H1 (cell line): ENCODE data around the gene FGF14. TPM values are rescaled to one million over a fixed set of nuclear protein-coding genes. Genes with fewer than 3 reads are reported as not detected.

Experiments
- CTCF ChIA-PET: fragments of 300-600 bp; sonication (Branson Sonifier 250); formaldehyde crosslinking; loops from one replicate; lab custom pipeline; 2021; ENCODE audit not compliant: partially characterized antibody; lab: Charles Lee
- POLR2A ChIA-PET: fragments of 300-600 bp; sonication (Branson Sonifier 250); formaldehyde crosslinking; loops from one replicate; lab custom pipeline; 2021; ENCODE audit warnings: inconsistent platforms; ENCODE audit not compliant: partially characterized antibody; lab: Charles Lee
- DNase-seq, 2 experiments: peaks; one replicate each; pipeline versions ENCODE4 v3.0.0 to v3.0.0-alpha.2; 2010 to 2022; ENCODE audit warnings: low spot score in 2 of 2, low read depth in 1 of 2, mixed read lengths in 1 of 2
- FAIRE-seq: peaks from 2 replicates; lab custom pipeline; 2011; peaks lifted over from hg19 to GRCh38; lab: Jason Lieb, UNC
- H2AFZ ChIP-seq: 2 replicates; pipeline ENCODE4 v1.8.1; 2012; ENCODE audit warnings: low read length, inconsistent platforms
- H2AK5ac ChIP-seq: 2 replicates; pipeline ENCODE4 v1.6.1; 2013; ENCODE audit warnings: low read depth, low read length
- H2BK120ac ChIP-seq: replicated peaks from 2 replicates; pipeline ENCODE3; 2013; ENCODE audit warnings: low read depth, low read length, inconsistent platforms
- H2BK12ac ChIP-seq: 2 replicates; pipeline ENCODE4 v1.6.1; 2013; ENCODE audit warnings: low read depth, low read length
- H2BK15ac ChIP-seq: 2 replicates; pipeline ENCODE4 v1.6.1; 2013; ENCODE audit warnings: low read length
- H2BK20ac ChIP-seq: 2 replicates; pipeline ENCODE4 v1.6.1; 2013; ENCODE audit warnings: low read length
- H2BK5ac ChIP-seq: 2 replicates; pipeline ENCODE4 v1.6.1; 2013; ENCODE audit warnings: low read depth, low read length
- H3K14ac ChIP-seq: 2 replicates; pipeline ENCODE4 v1.6.1; 2013; ENCODE audit warnings: inconsistent platforms; ENCODE audit not compliant: insufficient read length
- H3K18ac ChIP-seq: 2 replicates; pipeline ENCODE4 v1.6.1; 2013; ENCODE audit warnings: low read length; ENCODE audit errors: extremely low read depth
- H3K23ac ChIP-seq: 2 replicates; pipeline ENCODE4 v1.6.1; 2013; ENCODE audit warnings: inconsistent platforms; ENCODE audit not compliant: insufficient read length
- H3K23me2 ChIP-seq: 2 replicates; pipeline ENCODE4 v1.6.1; 2013; ENCODE audit warnings: low read depth, low read length
- H3K27ac ChIP-seq: 2 replicates; pipeline ENCODE4 v1.6.1; 2011; ENCODE audit warnings: low read depth, low read length, inconsistent platforms
- H3K27me3 ChIP-seq, 4 experiments: replicated peaks in 1 of 4; 1 replicate in 1 of 4; 2 replicates in 3 of 4; pipeline versions ENCODE4 v1.6.1 to v1.8.1; 2011 to 2013; ENCODE audit warnings: low read length in 3 of 4, mild to moderate bottlenecking in 3 of 4, inconsistent platforms in 2 of 4, mixed read lengths in 2 of 4, moderate library complexity in 1 of 4; ENCODE audit not compliant: control insufficient read depth in 3 of 4, insufficient read depth in 3 of 4; ENCODE audit errors: extremely low read depth in 1 of 4
- H3K36me3 ChIP-seq, 4 experiments: 2 replicates each; pipeline versions ENCODE4 v1.6.1 to v1.8.1; 2011 to 2013; ENCODE audit warnings: mild to moderate bottlenecking in 4 of 4, low read length in 3 of 4, moderate library complexity in 2 of 4, control low read depth in 1 of 4, inconsistent platforms in 1 of 4; ENCODE audit not compliant: insufficient read depth in 4 of 4, control insufficient read depth in 2 of 4
- H3K4ac ChIP-seq: replicated peaks from 2 replicates; pipeline ENCODE3; 2013; ENCODE audit warnings: low read length, low read depth, mixed read lengths, inconsistent platforms; ENCODE audit not compliant: insufficient read length
- H3K4me1 ChIP-seq, 4 experiments: replicated peaks in 1 of 4; 1 replicate in 1 of 4; 2 replicates in 3 of 4; pipeline versions ENCODE4 v1.6.1 to v1.8.1; 2011 to 2013; ENCODE audit warnings: low read length in 3 of 4, inconsistent platforms in 2 of 4, mixed read lengths in 1 of 4; ENCODE audit not compliant: insufficient read depth in 4 of 4, control insufficient read depth in 3 of 4
- H3K4me2 ChIP-seq, 2 experiments: 2 replicates each; pipeline versions ENCODE4 v1.6.1 to v1.8.1; 2011 to 2013; ENCODE audit warnings: low read depth in 2 of 2, low read length in 2 of 2, control low read depth in 1 of 2, inconsistent platforms in 1 of 2, mild to moderate bottlenecking in 1 of 2; ENCODE audit not compliant: insufficient read depth in 1 of 2
- H3K4me3 ChIP-seq, 4 experiments: fragments of 200-600, 300-600 bp in 1 of 4; sonication (generic), shearing (Covaris generic), sonication (Bioruptor Twin) in 1 of 4; 2 replicates each; pipeline versions ENCODE4 v1.5.1 to v1.8.1; 2011 to 2016; ENCODE audit warnings: low read length in 4 of 4, low read depth in 3 of 4, control low read depth in 2 of 4, inconsistent platforms in 2 of 4, mild to moderate bottlenecking in 2 of 4, mixed read lengths in 1 of 4, moderate library complexity in 1 of 4; ENCODE audit not compliant: insufficient read depth in 2 of 4; ENCODE audit errors: extremely low read depth in 1 of 4
- H3K56ac ChIP-seq: replicated peaks from 2 replicates; pipeline ENCODE3; 2013; ENCODE audit warnings: low read depth, mild to moderate bottlenecking, mixed read lengths, low read length, inconsistent platforms; ENCODE audit not compliant: insufficient read length
- H3K79me1 ChIP-seq: 2 replicates; pipeline ENCODE4 v1.6.1; 2013; ENCODE audit warnings: low read depth, low read length, control low read depth
- H3K79me2 ChIP-seq, 2 experiments: 2 replicates each; pipeline versions ENCODE4 v1.6.1 to v1.8.1; 2012 to 2013; ENCODE audit warnings: low read length in 2 of 2, mild to moderate bottlenecking in 2 of 2, inconsistent platforms in 1 of 2; ENCODE audit not compliant: insufficient read depth in 2 of 2, control insufficient read depth in 1 of 2
- H3K9ac ChIP-seq, 4 experiments: replicated peaks in 1 of 4; 1 replicate in 1 of 4; 2 replicates in 3 of 4; pipeline versions ENCODE4 v1.6.1 to v1.8.1; 2011 to 2013; ENCODE audit warnings: low read depth in 3 of 4, low read length in 3 of 4, control low read depth in 2 of 4, mild to moderate bottlenecking in 2 of 4, moderate library complexity in 2 of 4, inconsistent platforms in 1 of 4; ENCODE audit errors: extremely low read depth in 1 of 4
- H3K9me3 ChIP-seq, 2 experiments: 2 replicates each; pipeline versions ENCODE4 v1.6.1 to v1.8.1; 2012 to 2013; ENCODE audit warnings: mild to moderate bottlenecking in 2 of 2, moderate library complexity in 2 of 2, control low read depth in 1 of 2, inconsistent platforms in 1 of 2, low read depth in 1 of 2, low read length in 1 of 2, mixed read lengths in 1 of 2; ENCODE audit not compliant: insufficient read depth in 2 of 2
- H4K20me1 ChIP-seq, 2 experiments: replicated peaks in 1 of 2; 2 replicates each; pipeline versions ENCODE3 to v1.8.1; 2011 to 2013; ENCODE audit warnings: inconsistent platforms in 2 of 2, low read length in 2 of 2, mild to moderate bottlenecking in 1 of 2; ENCODE audit not compliant: insufficient read depth in 2 of 2, control insufficient read depth in 1 of 2
- H4K5ac ChIP-seq: 2 replicates; pipeline ENCODE4 v1.6.1; 2013; ENCODE audit warnings: low read length, low read depth, mixed read lengths, inconsistent platforms; ENCODE audit not compliant: insufficient read length
- H4K8ac ChIP-seq: 2 replicates; pipeline ENCODE4 v1.8.0; 2013; ENCODE audit warnings: mild to moderate bottlenecking, moderate library complexity, low read length, inconsistent platforms; ENCODE audit not compliant: insufficient read depth; ENCODE audit errors: extremely low read depth
- H4K91ac ChIP-seq: replicated peaks from 2 replicates; pipeline ENCODE3; 2013; ENCODE audit warnings: low read length, mixed read lengths, inconsistent platforms; ENCODE audit not compliant: insufficient read length
- CBX8 ChIP-seq: fragments of 300-800, 300-1000 bp; sonication (generic); IDR thresholded peaks from 2 replicates; pipeline ENCODE4 v1.7.1; 2016; ENCODE audit warnings: low read depth, low read length, borderline replicate concordance
- CEBPB ChIP-seq: IDR thresholded peaks from 2 replicates; pipeline ENCODE4 v1.6.1; 2012; ENCODE audit warnings: low read depth, low read length
- KDM1A ChIP-seq: fragments of 200-600, 300-600 bp; sonication (generic); IDR thresholded peaks from 2 replicates; pipeline ENCODE4 v1.7.1; 2016; ENCODE audit warnings: mild to moderate bottlenecking, low read length, borderline replicate concordance
- SIX5 ChIP-seq: IDR thresholded peaks from 2 replicates; pipeline ENCODE4 v1.6.1; 2011; ENCODE audit warnings: mild to moderate bottlenecking, low read depth, low read length
- TAF7 ChIP-seq: optimal IDR thresholded peaks from 2 replicates; pipeline ENCODE3; 2011; ENCODE audit warnings: low read depth, mild to moderate bottlenecking, inconsistent platforms, low read length, moderate library complexity, borderline replicate concordance
- WGBS, 2 experiments: shearing (Covaris generic) in 1 of 2; methylation state at CpG; one replicate each; pipeline versions ENCODE4 v1.1.6 to v1.1.7; 2013 to 2015; ENCODE audit warnings: low lambda C conversion rate in 2 of 2, mixed read lengths in 2 of 2, inconsistent platforms in 1 of 2, low coverage in 1 of 2, missing lambda C conversion rate in 1 of 2; ENCODE audit not compliant: insufficient replicate concordance in 2 of 2, insufficient coverage in 1 of 2, insufficient read length in 1 of 2; ENCODE audit errors: extremely low coverage in 1 of 2, missing lambda C conversion rate in 1 of 2; 5-methylcytosine and 5-hydroxymethylcytosine counted together
- polyA plus RNA-seq, 7 experiments: library from polyadenylated mRNA; depleted of rRNA in 3 of 7; stranded (reverse) in 5 of 7; unstranded in 2 of 7; fragments of >200 nt in 5 of 7; fragments of 200-250 nt in 2 of 7; gene quantifications; 1 replicate in 5 of 7; 2 replicates in 1 of 7; 4 replicates in 1 of 7; pipeline versions ENCODE4 v1.2.1 to v1.2.3, GENCODE V29; 2011 to 2013; ENCODE audit warnings: missing spikeins in 2 of 7, mixed read lengths in 2 of 7
- total RNA-seq: library from RNA; stranded (reverse); fragmentation: NEBNext Ultra II Directional; extraction: Animal tissue kit (Norgen Biotek cat#: 25700); gene quantifications from 2 replicates; pipeline ENCODE4 v1.2.1, GENCODE V29; 2021
- TF ChIP-seq, protein P1 (sequence below): IDR thresholded peaks from 2 replicates; pipeline ENCODE4 v1.6.1; 2011; ENCODE audit warnings: low read depth, mild to moderate bottlenecking, low read length; ENCODE audit not compliant: insufficient read depth

Gene FGF14
- total and polyA plus RNA-seq, 2 of the 8 experiments (the other 6 are each of a cell fraction or from before 2014, with no cell fraction given) = 0.05 to 0.58 TPM

DNA sequence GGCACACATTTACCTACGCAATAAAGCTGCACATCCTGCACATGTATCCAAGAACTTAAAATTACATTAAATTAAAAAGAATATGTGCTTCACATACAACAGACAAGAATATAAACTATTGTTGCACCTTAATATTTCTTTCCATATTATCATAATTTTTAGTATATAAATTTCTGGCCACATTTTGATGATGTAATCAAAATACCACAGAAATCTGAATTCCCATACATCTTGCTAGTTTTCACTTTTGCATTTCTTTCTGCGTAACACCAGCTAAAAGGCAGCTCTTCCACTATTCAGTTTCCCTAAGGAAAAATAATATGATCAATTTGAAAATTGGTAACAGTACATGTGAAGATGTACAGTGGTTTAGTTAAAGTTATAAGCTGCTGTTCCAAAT lies 42.6 kb downstream of the FGF14 start:
- H2BK12ac ChIP-seq = no peak overlapping the region
- no peaks in the 10 kb centered on the region for H3K36me3 ChIP-seq
- no peak overlapping the region for H2BK5ac ChIP-seq
- TF ChIP-seq CBX8 (no peak), TAF7 (no peak), SIX5 (no peak), CEBPB (no peak), KDM1A (no peak)
- TF ChIP-seq, protein P1, sequence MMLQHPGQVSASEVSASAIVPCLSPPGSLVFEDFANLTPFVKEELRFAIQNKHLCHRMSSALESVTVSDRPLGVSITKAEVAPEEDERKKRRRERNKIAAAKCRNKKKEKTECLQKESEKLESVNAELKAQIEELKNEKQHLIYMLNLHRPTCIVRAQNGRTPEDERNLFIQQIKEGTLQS = no peak
- H4K91ac ChIP-seq = no peak overlapping the region
- H3K9ac ChIP-seq = no peak overlapping the region
- no peak overlapping the region for H3K56ac ChIP-seq
- no peak overlapping the region for H3K14ac ChIP-seq
- H3K23ac ChIP-seq = no peak overlapping the region
- FAIRE-seq (no peak), DNase-seq (no peak)
- WGBS, 2 experiments = 96% methylated on average over 2 of the region's 2 CpGs; no CpG with 5 or more reads in 1 of the 2 experiments
- no peaks in the 10 kb centered on the region for H4K20me1 ChIP-seq
- H3K4me2 ChIP-seq = no peak overlapping the region
- no peaks in the 10 kb centered on the region for H3K4me1 ChIP-seq
- H2AFZ ChIP-seq = no peak overlapping the region
- H3K23me2 ChIP-seq = no peaks in the 10 kb centered on the region
- no peak overlapping the region for H2BK15ac ChIP-seq
- no peaks in the 10 kb centered on the region for H3K79me1 ChIP-seq
- H3K27ac ChIP-seq = no peak overlapping the region
- no peak overlapping the region for H2BK20ac ChIP-seq
- ChIA-PET POLR2A (no interaction called here), CTCF (interaction anchor here (0.6 kb wide), 1 partner anchor 31 kb away, joined by 3 read pairs; no protein-coding TSS in a partner anchor)
- H3K4ac ChIP-seq = no peak overlapping the region
- H3K27me3 ChIP-seq = no peaks in the 10 kb centered on the region
- H4K8ac ChIP-seq = no peak overlapping the region
- H3K79me2 ChIP-seq = no peaks in the 10 kb centered on the region
- no peak overlapping the region for H4K5ac ChIP-seq
- no peak overlapping the region for H3K18ac ChIP-seq
- H2AK5ac ChIP-seq = no peak overlapping the region
- H3K9me3 ChIP-seq = no peaks in the 10 kb centered on the region
- no peak overlapping the region for H3K4me3 ChIP-seq
- H2BK120ac ChIP-seq = no peak overlapping the region
